Neural cell (in vitro differentiated cells): ENCODE data around the gene CDK5RAP1.

ENCODE experiments used
- CTCF ChIP-seq: fragments of 450-650 bp; IDR thresholded peaks from 2 replicates; pipeline ENCODE4 v1.5.1; 2014; ENCODE audit warnings: antibody characterized with exemption, mild to moderate bottlenecking, moderate library complexity; ENCODE audit not compliant: poor library complexity, severe bottlenecking
- EP300 ChIP-seq: fragments of 450-650 bp; conservative IDR thresholded peaks from 2 replicates; pipeline ENCODE4 v1.6.1; 2014; ENCODE audit warnings: antibody characterized with exemption, mild to moderate bottlenecking, moderate library complexity; ENCODE audit not compliant: poor library complexity, severe bottlenecking
- EZH2 ChIP-seq: fragments of 200-600, 300-800 bp; shearing (Covaris generic), sonication (generic); IDR thresholded peaks from 2 replicates; pipeline ENCODE4 v1.6.1; 2014; ENCODE audit warnings: antibody characterized with exemption, low read length, borderline replicate concordance, mild to moderate bottlenecking; ENCODE audit not compliant: insufficient read depth, poor library complexity, severe bottlenecking
- POLR2AphosphoS5 ChIP-seq: IDR thresholded peaks from 2 replicates; pipeline ENCODE4 v1.6.1; 2012
- REST ChIP-seq: IDR thresholded peaks from 2 replicates; pipeline ENCODE4 v1.6.1; 2012; ENCODE audit warnings: borderline replicate concordance
- TAF1 ChIP-seq: IDR thresholded peaks from 2 replicates; pipeline ENCODE4 v1.6.1; 2012; ENCODE audit warnings: low read depth

GRCh38 chr20:33343521-33343920 is 57.8 kb downstream of the CDK5RAP1 start:
- TF ChIP-seq EZH2 (no peak), CTCF (no peak), TAF1 (no peak), EP300 (no peak), POLR2AphosphoS5 (no peak), REST (no peak)
